Right cardiac atrium (tissue), 5 donors: ENCODE data around the gene RHOV. TPM values are rescaled to one million over a fixed set of nuclear protein-coding genes. Genes with fewer than 3 reads are reported as not detected.

Source experiments
- ATAC-seq, 2 donors: fragments of 200-7000 bp; cut with Tn5 transposase; one replicate each; pipeline versions ENCODE4 v1.8.0 to v1.9.1; 2020; ENCODE audit warnings: moderate library complexity in 2 of 2, mild to moderate bottlenecking in 1 of 2
- DNase-seq, 3 donors: peaks; one replicate each; pipeline ENCODE4 v3.0.0-alpha.2; 2020
- H3K27ac ChIP-seq: one replicate; pipeline ENCODE4 v1.5.1; 2013; ENCODE audit warnings: mild to moderate bottlenecking, low read length, control low read depth, moderate library complexity
- H3K27me3 ChIP-seq: one replicate; pipeline ENCODE4 v1.6.1; 2013; ENCODE audit not compliant: control insufficient read depth, insufficient read depth
- H3K4me1 ChIP-seq: one replicate; pipeline ENCODE4 v1.6.1; 2013; ENCODE audit warnings: low read length; ENCODE audit not compliant: control insufficient read depth, insufficient read depth
- H3K4me3 ChIP-seq: one replicate; pipeline ENCODE4 v1.5.1; 2013; ENCODE audit warnings: low read length, control low read depth
- H3K9me3 ChIP-seq: one replicate; pipeline ENCODE4 v1.6.1; 2013; ENCODE audit warnings: low read length; ENCODE audit not compliant: control insufficient read depth
- WGBS: extraction: QIAGEN DNeasy Blood & Tissue Kit; methylation state at CpG from one replicate; pipeline ENCODE4 v1.1.7; 2013; 5-methylcytosine and 5-hydroxymethylcytosine counted together
- intact Hi-C, 4 donors: fragments of 100-400 bp; cut with DNase I; formaldehyde crosslinking; loops; one replicate each; pipeline versions ENCODE4 v1.11.0 to v1.14.0; 2022 to 2023
- polyA plus RNA-seq: library from polyadenylated mRNA; stranded (reverse); fragments of 200-250 nt; gene quantifications from one replicate; pipeline ENCODE4 v1.2.3, GENCODE V29; 2013
- total RNA-seq, 4 donors: library from RNA; stranded (reverse); fragmentation: NEBNext Ultra II Directional; extraction: Animal tissue kit (Norgen Biotek cat#: 25700); gene quantifications; one replicate each; pipeline ENCODE4 v1.2.1, GENCODE V29; 2021
- donor health status: healthy with polysubstance abuse.
- donor health status: DM: no; HTN: yes; CAD: no.
- donor health status: DM: no; HTN: no; CAD: no.
- donor health status: DM: no; HTN: yes; CAD: no; lungs with severe emphysema.
- donor health status: DM: yes; HTN: yes; CAD: no.

RHOV gene
- total and polyA plus RNA-seq, 5 donors, result not detected

DNA sequence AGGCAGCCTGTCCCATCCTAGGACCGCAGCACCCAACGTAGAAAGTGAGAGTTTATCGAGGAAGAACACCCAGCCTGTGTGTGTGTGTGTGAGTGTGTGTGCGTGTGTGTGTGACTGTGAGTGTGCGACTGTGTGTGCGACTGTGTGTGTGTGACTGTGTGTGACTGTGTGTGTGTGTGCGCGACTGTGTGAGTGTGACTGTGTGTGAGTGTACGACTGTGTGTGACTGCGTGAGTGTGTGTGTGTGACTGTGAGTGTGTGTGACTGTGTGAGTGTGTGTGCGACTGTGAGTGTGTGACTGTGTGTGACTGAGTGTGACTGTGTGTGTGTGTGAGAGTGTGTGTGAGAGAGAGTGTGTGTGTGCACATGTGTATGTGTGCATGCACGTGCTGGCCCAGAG is 40.0 kb upstream of the RHOV start:
- 96% methylated on average over 12 of the region's 12 CpGs for WGBS
- H3K4me1 ChIP-seq, result peaks cover 4% of the 10 kb centered on the region
- H3K27ac ChIP-seq, result no peak overlapping the region

DNA sequence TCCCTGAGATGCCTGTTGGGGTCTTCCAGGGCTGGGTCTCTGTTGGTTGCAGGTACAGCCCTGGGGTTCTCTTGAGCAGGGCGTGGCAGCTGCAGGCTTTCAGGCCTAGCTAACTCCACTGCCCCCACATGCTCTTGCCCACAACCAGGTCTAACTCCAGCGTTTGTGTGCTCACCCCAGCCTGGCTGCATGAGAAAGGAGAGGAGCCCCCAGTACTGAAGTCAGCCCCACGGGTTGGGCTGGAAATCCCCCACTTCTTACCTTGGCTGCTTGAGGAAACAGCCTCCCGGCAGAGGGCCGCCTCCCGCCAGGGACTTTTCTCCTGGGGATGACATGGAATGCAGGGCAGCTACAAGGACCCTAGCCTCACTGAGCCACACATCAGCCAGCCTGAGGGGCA is 38.4 kb upstream of the RHOV start:
- no peak overlapping the region for H3K27ac ChIP-seq
- H3K27me3 ChIP-seq, result no peaks in the 10 kb centered on the region
- H3K4me3 ChIP-seq, result no peak overlapping the region
- 76% methylated on average over 6 of the region's 6 CpGs for WGBS
- no peaks in the 10 kb centered on the region for H3K9me3 ChIP-seq
- peaks cover 5% of the 10 kb centered on the region for H3K4me1 ChIP-seq
- ATAC-seq (no peak), DNase-seq (peak in 1 of 3 donors; percentile 9)
- intact Hi-C loops, result no loop called here

More for the DNA sequence above, 40.0 kb upstream of the RHOV start:
- intact Hi-C loops, result no loop called here
- Histone ChIP-seq H3K4me3 (no peak overlapping the region), H3K27me3 (no peaks in the 10 kb centered on the region), H3K9me3 (no peaks in the 10 kb centered on the region)
- ATAC-seq (no peak), DNase-seq (peak in 1 of 3 donors; percentile 9)

DNA sequence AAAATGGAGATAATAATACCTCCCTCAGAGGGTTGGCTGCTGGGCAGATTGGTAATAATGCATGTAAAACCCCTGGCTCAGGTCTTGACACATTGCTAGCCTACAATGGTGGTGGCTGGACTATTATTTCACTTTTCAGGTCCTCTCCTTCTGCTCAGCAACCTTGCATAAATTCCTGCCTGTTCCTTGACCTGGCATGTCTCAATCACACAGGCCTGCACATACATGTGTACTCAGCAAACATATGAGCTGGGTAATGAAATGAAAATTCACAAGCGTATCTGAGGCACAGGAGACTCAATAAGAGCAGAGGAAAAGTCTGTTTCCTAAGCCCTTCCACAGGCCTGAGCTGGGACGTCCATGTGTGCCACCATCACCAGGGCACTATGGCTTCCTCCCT is 37.7 kb upstream of the RHOV start:
- DNase-seq (no peak), ATAC-seq (no peak)
- intact Hi-C loops, result no loop called here
- 82% methylated on average over 2 of the region's 2 CpGs for WGBS
- H3K27me3 ChIP-seq, result no peaks in the 10 kb centered on the region
- peaks cover 10% of the 10 kb centered on the region for H3K4me1 ChIP-seq
- H3K27ac ChIP-seq, result no peak overlapping the region
- no peak overlapping the region for H3K4me3 ChIP-seq
- H3K9me3 ChIP-seq, result no peaks in the 10 kb centered on the region

DNA sequence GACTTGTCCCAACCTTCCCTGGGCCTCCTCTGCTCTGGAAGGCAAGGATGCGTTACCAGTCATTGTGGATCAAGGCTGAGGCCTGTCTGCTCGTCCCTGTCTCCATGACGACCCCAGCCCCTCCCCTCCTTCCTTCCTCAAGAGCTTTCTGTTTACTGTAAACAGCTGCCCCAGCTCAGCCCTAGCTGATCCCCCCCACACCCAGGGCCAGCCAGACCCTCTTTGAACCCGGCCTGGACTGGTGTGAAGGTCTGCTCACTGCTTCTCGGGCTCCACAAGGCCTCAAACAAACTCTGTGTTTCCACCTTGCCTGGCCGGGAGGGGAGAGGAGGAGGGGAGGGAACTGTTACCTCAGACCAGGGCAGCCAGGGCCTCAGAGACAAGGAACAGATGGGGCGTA is 37.1 kb upstream of the RHOV start:
- intact Hi-C loops, result no loop called here
- Histone ChIP-seq H3K4me3 (no peak overlapping the region), H3K27ac (no peak overlapping the region), H3K4me1 (peaks cover 10% of the 10 kb centered on the region), H3K27me3 (no peaks in the 10 kb centered on the region), H3K9me3 (no peaks in the 10 kb centered on the region)
- 65% methylated on average over 7 of the region's 7 CpGs for WGBS
- ATAC-seq (no peak), DNase-seq (peak in 1 of 3 donors; percentile 7)

DNA sequence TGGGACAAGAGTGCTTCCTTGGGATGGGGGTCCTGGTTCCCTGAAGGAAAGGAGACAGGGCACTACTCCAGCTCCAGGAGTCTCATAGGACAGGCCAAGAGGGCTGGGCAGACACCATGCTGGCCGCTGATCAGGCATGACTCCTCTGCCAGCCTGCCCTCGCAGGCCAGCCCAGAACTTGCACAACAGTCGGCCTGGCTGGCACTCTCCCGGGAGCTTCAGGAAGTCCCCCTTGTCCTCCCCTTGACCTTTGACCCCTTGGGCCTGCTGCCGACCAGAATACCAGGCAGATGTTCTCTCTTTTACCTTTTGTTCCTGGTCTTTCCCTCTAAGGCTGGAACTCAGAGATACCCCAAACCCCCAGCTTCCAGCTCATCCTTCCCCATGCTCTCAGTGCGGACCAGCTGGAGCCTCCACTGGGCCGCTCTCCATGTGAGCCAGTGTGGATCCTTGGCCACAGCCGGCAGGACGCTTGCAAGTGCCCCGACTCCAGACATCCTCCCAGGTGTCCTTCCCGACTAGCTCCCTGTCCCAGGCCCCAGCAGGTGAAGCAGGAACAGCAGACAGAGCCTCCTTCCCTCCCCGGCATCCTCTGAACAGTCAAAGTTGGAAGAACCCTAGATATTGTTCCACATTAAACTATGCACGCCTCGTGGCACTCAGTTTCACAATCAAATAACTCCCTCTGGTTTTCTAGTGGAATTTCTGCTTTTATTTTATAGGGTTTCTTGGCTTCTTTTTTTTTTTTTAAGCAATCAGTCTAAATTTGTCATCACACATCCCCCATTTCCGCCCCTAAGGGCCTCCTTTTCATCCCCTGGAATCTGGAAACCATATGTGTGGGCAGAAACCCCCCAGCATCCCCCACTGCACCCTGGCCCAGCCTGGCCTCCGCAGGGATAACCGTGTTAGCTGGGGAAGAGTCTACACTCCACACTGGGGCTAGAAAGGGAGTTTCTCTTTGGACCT is 35.9 kb upstream of the RHOV start:
- H3K4me1 ChIP-seq, result peaks cover 10% of the 10 kb centered on the region
- ATAC-seq (no peak), DNase-seq (peak; percentile 62 to 75 (median 74))
- intact Hi-C loops, result loop anchor here in 2 of 4 donors (5.0 kb wide), 3 partner anchors 32 to 272 kb away; no protein-coding TSS in a partner anchor
- H3K4me3 ChIP-seq, result no peak overlapping the region
- H3K9me3 ChIP-seq, result no peaks in the 10 kb centered on the region
- no peaks in the 10 kb centered on the region for H3K27me3 ChIP-seq
- WGBS, result 53% methylated on average over 17 of the region's 17 CpGs
- H3K27ac ChIP-seq, result no peak overlapping the region

DNA sequence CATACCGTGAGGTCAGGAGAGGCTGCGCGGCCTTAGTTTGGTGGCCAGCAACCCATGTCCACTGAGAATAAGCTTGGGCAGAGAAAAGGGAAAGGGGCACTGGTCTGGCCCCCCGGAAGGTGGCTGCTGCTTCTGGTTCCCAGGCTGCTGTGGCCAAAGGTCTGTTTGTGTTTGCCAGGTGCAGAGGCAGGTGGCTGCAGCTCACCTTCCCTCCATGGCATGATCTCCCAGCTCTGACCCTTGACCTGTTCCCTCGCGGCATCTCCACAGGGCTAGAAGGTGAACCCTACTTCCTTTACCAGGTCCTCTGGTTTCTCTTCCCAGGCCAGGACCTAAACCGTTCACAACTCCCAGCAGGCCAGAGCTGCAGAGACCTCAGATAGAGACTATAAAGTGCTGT is 34.1 kb upstream of the RHOV start:
- intact Hi-C loops, result loop anchor here in 2 of 4 donors (5.0 kb wide), 3 partner anchors 34 to 274 kb away; no protein-coding TSS in a partner anchor
- no peak for ATAC-seq
- Histone ChIP-seq H3K4me1 (peaks cover 10% of the 10 kb centered on the region), H3K9me3 (no peaks in the 10 kb centered on the region), H3K27me3 (no peaks in the 10 kb centered on the region), H3K27ac (no peak overlapping the region), H3K4me3 (no peak overlapping the region)
- peak in 1 of 3 donors; percentile 33 for DNase-seq
- 85% methylated on average over 7 of the region's 7 CpGs for whole genome bisulfite sequencing

DNA sequence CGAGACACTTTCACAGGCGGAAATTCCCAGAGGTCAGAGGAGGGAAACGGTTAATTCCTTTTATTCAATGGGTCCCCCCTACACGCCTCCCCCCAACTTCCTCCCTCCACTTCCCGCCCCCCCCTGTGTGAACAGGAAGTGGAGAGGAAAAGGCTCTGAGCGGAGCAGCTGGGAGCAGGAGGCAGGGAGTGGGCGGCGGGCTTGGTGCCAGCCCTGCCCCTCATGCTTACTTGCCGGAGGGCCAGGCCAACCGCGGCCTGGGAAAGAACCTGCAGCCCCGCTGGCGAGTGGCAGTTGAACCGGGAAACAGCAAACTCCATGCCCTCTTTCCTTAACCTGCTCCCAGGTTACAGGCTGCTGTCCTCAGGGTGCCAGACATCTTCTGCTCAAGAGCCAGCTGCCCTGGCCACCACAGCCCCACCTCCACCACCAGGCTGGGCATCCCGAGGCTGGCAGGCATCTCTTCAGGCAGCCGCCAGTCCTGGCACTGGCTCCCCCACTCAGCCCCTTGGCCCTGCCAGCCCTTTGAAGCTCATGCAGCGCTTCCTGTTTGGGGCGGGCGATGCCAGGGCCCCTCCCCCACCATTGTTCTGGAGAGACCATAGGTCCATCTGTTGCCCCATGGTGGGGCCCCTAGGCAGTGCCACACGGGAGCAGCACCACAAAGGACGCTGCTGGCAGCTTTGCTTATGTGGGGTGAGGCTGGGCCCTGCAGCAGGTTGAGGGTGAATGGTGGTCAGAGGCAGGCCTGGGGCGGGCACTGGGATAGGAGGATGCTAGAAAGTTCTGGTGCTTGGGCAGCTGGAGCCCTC is 33.2 kb upstream of the RHOV start:
- H3K4me1 ChIP-seq, result peaks cover 10% of the 10 kb centered on the region

DNA sequence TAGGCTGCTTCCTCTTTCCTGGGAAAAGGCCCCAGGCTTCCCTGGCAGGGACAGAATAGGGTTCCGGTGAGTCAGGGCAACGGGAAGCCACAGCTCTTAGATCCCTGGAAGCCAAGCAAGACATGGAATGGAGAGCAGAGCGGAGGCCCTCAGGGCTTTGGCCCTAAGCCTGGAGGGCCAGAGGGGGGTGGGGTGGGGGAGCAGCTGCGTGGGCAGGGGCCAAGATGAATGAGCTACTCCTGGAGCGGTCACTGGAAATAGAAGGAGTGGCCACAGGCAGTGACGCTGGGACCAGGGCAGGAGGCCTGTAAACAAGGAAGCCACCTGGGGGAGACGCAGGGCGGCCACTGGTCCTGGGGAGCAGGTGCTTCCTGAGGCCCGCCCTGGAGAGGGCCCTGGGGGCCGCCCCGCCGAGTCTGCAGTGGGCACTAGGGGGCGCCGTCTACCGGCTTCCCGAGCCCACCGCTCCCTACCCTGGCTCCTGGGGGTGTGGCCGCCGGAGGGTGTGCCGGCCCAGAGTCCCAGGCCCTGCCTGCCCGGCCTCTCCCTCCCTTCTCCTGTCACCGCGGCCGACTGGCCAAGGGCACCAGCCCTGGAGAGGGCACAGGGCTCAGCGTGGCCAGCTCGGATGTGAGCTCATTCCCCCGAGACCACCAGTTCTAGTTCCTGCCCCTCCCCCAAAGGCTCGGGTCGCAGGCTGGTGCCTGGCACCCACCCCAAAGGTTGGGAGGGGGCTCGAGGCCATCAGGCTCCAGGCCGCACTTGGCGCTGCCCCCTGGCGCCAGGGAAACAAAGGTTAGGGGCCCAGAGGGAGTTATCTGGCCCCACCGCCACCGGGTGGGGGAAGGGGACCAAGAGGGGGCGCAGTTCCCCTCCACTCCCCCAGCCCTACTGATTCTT is 32.3 kb upstream of the RHOV start:
- 1% methylated on average over 36 of the region's 36 CpGs for WGBS

More for the DNA sequence above, 33.2 kb upstream of the RHOV start:
- Histone ChIP-seq H3K27me3 (no peaks in the 10 kb centered on the region), H3K4me3 (peak overlapping the region; percentile 21), H3K9me3 (no peaks in the 10 kb centered on the region), H3K27ac (peak overlapping the region; percentile 80)
- ATAC-seq (peak; percentile 45 to 58), DNase-seq (peak; percentile 66 to 90 (median 87))
- WGBS, result 16% methylated on average over 22 of the region's 22 CpGs
- intact Hi-C loops, result loop anchor here in 3 of 4 donors (2.0 to 5.0 kb wide), 4 partner anchors 34 to 275 kb away; no protein-coding TSS in a partner anchor

DNA sequence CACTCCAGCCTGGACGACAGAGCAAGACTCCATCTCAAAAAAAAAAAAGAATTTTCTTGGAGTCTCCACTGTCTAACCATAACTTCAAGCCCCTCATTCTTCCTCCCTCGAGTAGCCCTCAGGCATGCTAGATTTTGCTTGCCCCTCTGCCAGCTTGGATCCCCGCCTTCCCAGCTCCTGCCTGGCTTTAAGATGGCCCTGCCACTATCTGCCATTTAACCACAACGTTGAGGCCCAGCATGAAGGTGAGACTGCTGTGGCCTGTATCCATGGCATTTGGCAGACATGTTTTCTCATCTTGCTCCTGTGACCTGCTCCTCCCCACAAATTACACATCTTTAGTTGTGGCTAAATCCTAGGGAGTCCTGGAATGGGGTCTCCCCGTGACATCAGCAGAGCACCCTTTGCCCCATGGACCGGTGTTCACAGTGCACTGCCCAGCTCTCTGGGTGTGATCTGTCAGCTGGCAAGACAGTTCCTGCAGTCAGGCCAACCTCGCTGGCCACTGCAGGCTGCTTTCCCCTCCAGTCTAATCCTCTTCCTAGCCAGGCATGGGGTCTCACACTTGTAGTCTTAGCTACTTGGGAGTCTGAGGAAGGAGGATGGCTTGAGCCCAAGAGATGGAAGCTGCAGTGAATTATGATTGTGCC is 30.6 kb upstream of the RHOV start:
- no peaks in the 10 kb centered on the region for H3K27me3 ChIP-seq
- no peaks in the 10 kb centered on the region for H3K9me3 ChIP-seq
- ATAC-seq (no peak), DNase-seq (peak in 1 of 3 donors; percentile 48)
- H3K4me1 ChIP-seq, result peaks cover 6% of the 10 kb centered on the region
- H3K27ac ChIP-seq, result no peak overlapping the region
- WGBS, result 64% methylated on average over 7 of the region's 7 CpGs
- intact Hi-C loops, result loop anchor here (1.0 to 5.0 kb wide), 7 partner anchors 26 to 428 kb away; partner anchors contain the start of genes NUSAP1 (in 1 of the 4) and OIP5 (in 1 of the 4)
- no peak overlapping the region for H3K4me3 ChIP-seq

More for the DNA sequence above, 32.3 kb upstream of the RHOV start:
- H3K9me3 ChIP-seq, result no peaks in the 10 kb centered on the region
- H3K4me1 ChIP-seq, result peaks cover 10% of the 10 kb centered on the region
- DNase-seq (peak; percentile 88 to 96 (median 95)), ATAC-seq (peak; percentile 90)
- no peaks in the 10 kb centered on the region for H3K27me3 ChIP-seq
- intact Hi-C loops, result loop anchor here in 3 of 4 donors (2.0 to 5.0 kb wide), 4 partner anchors 34 to 276 kb away; no protein-coding TSS in a partner anchor
- peak overlapping the region; percentile 21 for H3K4me3 ChIP-seq
- H3K27ac ChIP-seq, result peak overlapping the region; percentile 73
